Activated T-cell treated with anti-CD3 and anti-CD28 coated beads, Interleukin-2, amount 50 U/mL, for 72 hours (primary cell): Measurements from ENCODE around the gene C3orf18. TPM values are rescaled to one million over a fixed set of nuclear protein-coding genes. Genes with fewer than 3 reads are reported as not detected.

Experiments
- ATAC-seq, 2 donors: fragments of 150-1000 bp; cut with Tn5 transposase; replicated peaks in 1 of 2; 2 replicates each; pipeline ENCODE4 v1.10.0; 2021; ENCODE audit warnings: moderate library complexity in 2 of 2, mild to moderate bottlenecking in 1 of 2
- DNase-seq, 2 donors: peaks; one replicate each; pipeline ENCODE4 v3.0.0; 2021 to 2022; ENCODE audit warnings: mixed read lengths in 1 of 2
- H3K27ac Mint-ChIP-seq: one replicate; pipeline ENCODE4 v1.8.0; 2022; ENCODE audit warnings: mild to moderate bottlenecking, moderate library complexity, mixed read lengths
- H3K27me3 Mint-ChIP-seq: one replicate; pipeline ENCODE4 v1.8.0; 2022; ENCODE audit warnings: low read depth, mixed read lengths
- H3K36me3 Mint-ChIP-seq, 2 donors: one replicate each; pipeline ENCODE4 v1.8.0; 2022; ENCODE audit warnings: mixed read lengths in 2 of 2, mild to moderate bottlenecking in 1 of 2; ENCODE audit not compliant: insufficient read depth in 2 of 2
- H3K4me1 Mint-ChIP-seq: one replicate; pipeline ENCODE4 v1.8.0; 2022; ENCODE audit warnings: low read depth, mixed read lengths
- H3K4me3 Mint-ChIP-seq, 2 donors: one replicate each; pipeline ENCODE4 v1.8.0; 2022; ENCODE audit warnings: mild to moderate bottlenecking in 2 of 2, mixed read lengths in 2 of 2, moderate library complexity in 2 of 2
- H3K9me3 Mint-ChIP-seq, 2 donors: one replicate each; pipeline ENCODE4 v1.8.0; 2022; ENCODE audit warnings: mixed read lengths in 2 of 2
- total RNA-seq, 2 donors: library from RNA; stranded (reverse); gene quantifications; one replicate each; pipeline ENCODE4 v1.2.3, GENCODE V29; 2022

The C3orf18 gene
- total RNA-seq = 10 to 100 TPM; 22.7 to 32.5 TPM

DNA sequence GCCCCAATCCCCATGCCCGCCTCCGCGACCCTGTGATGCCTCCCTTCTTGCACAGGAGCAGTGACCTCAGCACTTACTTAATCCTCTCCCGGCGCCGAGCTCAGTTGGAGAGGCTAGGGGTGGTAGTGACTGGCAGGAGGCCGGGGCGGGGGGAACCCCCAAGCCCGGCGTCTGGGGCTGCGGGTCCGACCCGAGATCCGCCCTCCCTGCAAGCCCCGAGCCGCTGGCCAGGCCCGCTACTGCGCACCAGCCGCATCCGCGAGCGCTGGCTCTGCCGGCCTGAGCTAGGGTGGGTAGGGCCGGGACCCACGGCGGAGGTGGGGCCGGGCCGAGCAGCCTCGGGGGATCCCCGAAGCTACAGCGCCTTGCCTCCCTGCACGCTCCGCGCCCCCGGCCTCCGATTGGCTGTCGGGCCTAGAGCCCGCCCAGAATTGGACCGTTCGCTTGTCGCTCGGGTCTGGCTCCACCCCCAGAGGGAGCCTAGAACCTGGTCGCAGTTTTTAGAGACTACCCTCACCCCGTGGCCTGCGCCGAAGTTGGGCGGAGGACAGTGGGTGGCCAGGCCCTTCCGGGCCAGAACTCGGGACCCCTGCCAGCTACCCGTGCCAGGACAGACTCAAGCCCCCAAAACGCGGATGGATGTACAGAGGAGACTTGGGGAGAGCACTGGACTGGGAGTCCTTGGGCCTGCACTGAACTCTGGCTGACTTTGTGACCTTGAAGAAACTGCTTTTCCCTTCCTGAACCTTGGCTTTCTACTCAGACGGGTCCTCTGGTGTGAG, at the start of gene C3orf18:
Gene C3orf18, minus strand, starts transcription at position 362 of the 782 bp plus-strand sequence. CDS start 2,048 bp downstream, outside the sequence.
- DNase-seq = peak; percentile 97 to 98
- peak; percentile 76 for ATAC-seq
- Mint-ChIP-seq H3K27ac (peak within 1 kb of the TSS; percentile 97), H3K27me3 (no peaks in the 10 kb centered on the region), H3K36me3 (peaks cover 3 to 6% of the 10 kb centered on the region in 2 donors), H3K9me3 (no peaks in the 10 kb centered on the region), H3K4me3 (peak within 1 kb of the TSS; percentile 95 to 96), H3K4me1 (peaks cover 65% of the 10 kb centered on the region)

DNA sequence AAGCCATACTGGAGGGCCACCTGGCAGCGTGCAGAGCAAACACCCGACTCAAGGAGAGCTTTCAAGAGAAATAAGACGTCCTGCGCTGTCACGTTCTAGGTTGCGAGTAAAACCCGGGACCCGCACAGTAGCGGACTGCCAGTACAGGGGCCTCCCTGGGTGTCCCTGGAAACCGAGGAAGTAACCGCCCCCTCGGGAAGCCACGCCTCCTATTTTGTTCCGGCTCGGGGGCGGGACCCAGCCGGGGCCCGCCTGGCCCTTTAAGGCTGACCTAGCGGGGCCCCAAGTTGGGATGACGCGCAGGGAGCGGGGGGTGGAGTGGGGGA, 49.2 kb upstream of the C3orf18 start:
- ATAC-seq (peak; percentile 58 to 62), DNase-seq (peak; percentile 96 to 98)
- Mint-ChIP-seq H3K36me3 (peaks cover 14 to 24% of the 10 kb centered on the region in 2 donors), H3K27me3 (no peaks in the 10 kb centered on the region), H3K27ac (peak overlapping the region; percentile 93), H3K4me1 (peaks cover 65% of the 10 kb centered on the region), H3K4me3 (peak overlapping the region; percentile 97 to 100), H3K9me3 (no peaks in the 10 kb centered on the region)

DNA sequence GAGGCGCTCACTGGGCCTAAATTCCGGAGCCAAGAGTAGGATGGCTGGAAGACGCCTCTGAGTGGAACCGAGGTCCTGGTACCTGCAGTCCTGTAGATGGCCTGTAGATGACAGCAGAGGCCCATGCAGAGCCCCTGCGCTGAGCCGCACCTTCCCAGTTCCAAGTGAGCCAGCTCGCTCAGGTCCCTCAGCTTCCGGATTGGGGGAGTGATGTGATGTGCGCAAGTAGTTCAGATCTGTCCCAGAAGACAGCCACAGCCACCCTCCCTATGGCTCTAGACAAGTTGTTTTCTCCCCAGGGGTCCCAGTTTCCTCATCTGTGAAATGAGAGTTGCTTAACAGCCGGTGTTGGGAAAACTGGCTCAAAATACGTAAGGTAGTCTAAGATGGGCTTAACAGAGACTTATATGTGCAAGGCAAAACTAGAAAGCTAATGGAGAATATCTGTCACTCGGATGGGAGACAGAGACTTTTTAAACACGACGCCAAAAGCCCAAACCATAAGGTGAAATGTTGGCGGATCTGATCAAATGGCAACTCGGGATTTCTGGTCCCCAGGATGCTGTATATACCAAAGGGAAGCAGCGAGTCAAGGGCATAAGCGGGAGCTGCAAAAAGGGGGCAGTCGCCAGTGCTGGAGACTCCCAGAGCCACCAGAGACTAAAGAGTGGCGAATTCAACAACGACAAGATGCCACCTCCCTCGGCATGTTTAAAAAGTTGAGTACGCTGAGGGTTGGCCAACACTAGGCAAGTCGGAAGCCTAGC, 48.6 kb upstream of the C3orf18 start:
- peak; percentile 24 to 27 for ATAC-seq
- Mint-ChIP-seq H3K9me3 (no peaks in the 10 kb centered on the region), H3K36me3 (peaks cover 14 to 24% of the 10 kb centered on the region in 2 donors), H3K27ac (peak overlapping the region; percentile 93), H3K4me3 (peak overlapping the region; percentile 97 to 100), H3K27me3 (no peaks in the 10 kb centered on the region), H3K4me1 (peaks cover 65% of the 10 kb centered on the region)
- DNase-seq = peak; percentile 82 to 86

DNA sequence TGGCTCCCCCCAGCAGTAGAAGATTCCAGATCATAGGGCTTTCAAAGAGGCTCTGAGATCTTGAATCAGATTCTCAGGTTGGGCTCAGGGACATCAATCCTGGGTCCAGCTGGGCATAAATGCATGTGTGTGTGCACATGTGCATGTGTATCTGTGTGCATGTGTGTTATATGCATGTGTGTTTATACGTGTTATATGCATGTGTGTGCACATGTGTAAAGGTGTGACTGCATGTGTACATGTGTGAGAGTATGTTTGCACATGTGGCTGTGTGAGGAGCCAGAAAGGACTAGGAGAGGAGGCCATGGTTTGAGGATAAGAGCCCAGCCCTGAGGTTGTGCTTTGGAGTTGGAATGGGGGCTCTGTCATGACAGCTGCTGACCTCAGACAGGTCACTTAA, 47.6 kb upstream of the C3orf18 start:
- H3K36me3 Mint-ChIP-seq = peaks cover 24 to 33% of the 10 kb centered on the region in 2 donors
- no peak for ATAC-seq

DNA sequence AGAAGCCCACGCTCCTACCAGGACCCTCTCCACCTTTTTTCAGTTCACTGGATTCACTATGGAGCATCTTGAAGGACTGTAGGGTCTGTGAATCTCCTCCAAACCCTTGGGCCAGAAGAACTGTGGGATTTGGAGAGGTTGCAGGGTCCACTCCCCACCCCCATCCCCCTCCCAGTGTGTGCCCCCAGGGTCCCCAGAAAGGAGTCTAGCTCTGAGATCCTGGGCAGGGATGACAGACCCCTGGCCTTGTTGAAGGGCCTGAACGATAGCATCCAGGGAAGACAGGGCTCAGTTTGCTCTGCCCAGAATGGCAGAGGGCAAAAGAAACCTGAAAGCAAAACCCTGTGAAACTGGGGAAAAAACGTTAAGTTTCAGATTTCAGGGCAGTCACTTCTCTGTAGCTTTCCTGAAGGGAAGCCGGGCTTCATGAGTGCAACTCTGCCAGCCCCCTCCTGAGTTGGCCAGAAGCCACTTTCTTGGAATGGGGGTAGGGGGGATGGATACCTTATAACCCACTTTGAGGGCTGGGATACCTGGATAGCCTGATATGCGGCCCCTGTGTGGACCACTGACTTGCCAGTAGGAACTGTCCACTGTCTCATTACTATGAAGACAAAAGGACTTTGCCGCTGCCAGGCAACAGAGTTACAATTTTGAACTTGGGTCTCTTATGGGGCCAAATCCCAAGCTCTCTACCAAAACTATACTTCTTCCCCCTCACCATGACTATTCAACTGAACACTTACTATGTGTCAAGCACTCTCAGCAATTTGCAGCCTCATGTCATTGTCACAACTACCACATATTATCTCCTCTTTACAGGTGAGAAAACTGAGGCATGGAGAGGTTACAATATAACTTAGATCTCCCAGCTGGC, 45.7 kb upstream of the C3orf18 start:
- H3K4me3 Mint-ChIP-seq = peak overlapping the region; percentile 92 to 100
- DNase-seq = no peak
- H3K27ac Mint-ChIP-seq = peak overlapping the region; percentile 96
- no peaks in the 10 kb centered on the region for H3K27me3 Mint-ChIP-seq
- H3K9me3 Mint-ChIP-seq = no peaks in the 10 kb centered on the region
- H3K36me3 Mint-ChIP-seq = peaks cover 43 to 48% of the 10 kb centered on the region in 2 donors
- no peak for ATAC-seq
- peaks cover 39% of the 10 kb centered on the region for H3K4me1 Mint-ChIP-seq

More for the DNA sequence above, 47.6 kb upstream of the C3orf18 start:
- peaks cover 55% of the 10 kb centered on the region for H3K4me1 Mint-ChIP-seq
- H3K9me3 Mint-ChIP-seq = no peaks in the 10 kb centered on the region
- no peaks in the 10 kb centered on the region for H3K27me3 Mint-ChIP-seq
- peak overlapping the region; percentile 97 to 100 for H3K4me3 Mint-ChIP-seq
- peak overlapping the region; percentile 31 for H3K27ac Mint-ChIP-seq
- DNase-seq = no peak

DNA sequence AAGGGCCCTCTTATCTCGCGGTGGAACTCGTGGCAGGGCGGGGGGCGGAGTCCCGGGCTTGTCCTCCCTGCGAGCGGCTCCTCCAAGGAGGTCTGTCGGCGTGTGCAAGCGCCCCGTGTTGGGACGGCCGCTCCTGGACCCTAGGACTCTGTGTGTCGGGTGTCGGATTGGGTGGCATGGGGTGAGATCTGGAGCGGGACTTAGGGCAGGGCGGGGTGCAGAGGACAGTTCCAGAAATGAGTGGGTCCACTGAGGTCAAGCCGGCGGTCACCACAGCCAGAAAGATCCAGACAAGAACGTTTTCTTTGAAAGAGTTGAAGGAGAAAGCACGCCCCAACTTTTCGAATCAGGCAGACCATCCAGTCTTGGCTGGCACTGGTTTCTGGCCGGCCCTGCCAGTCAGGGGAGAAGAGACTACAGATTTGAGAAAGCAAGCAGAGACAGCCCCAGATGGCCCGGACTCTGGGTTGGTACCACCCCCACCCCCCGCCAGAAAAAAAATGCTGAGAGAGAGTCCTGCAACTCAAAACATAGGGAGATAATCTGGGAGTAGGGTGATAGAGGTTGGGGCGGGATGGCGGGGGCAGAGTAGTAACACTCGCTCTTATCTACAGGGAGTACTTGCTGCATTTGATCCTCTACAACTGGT, 44.8 kb upstream of the C3orf18 start:
- ATAC-seq (no peak), DNase-seq (no peak)
- no peaks in the 10 kb centered on the region for H3K9me3 Mint-ChIP-seq
- H3K4me1 Mint-ChIP-seq = peaks cover 36% of the 10 kb centered on the region
- H3K27me3 Mint-ChIP-seq = no peaks in the 10 kb centered on the region
- H3K36me3 Mint-ChIP-seq = peaks cover 50 to 56% of the 10 kb centered on the region in 2 donors
- H3K4me3 Mint-ChIP-seq = peak overlapping the region; percentile 92 to 100
- H3K27ac Mint-ChIP-seq = peak overlapping the region; percentile 96

DNA sequence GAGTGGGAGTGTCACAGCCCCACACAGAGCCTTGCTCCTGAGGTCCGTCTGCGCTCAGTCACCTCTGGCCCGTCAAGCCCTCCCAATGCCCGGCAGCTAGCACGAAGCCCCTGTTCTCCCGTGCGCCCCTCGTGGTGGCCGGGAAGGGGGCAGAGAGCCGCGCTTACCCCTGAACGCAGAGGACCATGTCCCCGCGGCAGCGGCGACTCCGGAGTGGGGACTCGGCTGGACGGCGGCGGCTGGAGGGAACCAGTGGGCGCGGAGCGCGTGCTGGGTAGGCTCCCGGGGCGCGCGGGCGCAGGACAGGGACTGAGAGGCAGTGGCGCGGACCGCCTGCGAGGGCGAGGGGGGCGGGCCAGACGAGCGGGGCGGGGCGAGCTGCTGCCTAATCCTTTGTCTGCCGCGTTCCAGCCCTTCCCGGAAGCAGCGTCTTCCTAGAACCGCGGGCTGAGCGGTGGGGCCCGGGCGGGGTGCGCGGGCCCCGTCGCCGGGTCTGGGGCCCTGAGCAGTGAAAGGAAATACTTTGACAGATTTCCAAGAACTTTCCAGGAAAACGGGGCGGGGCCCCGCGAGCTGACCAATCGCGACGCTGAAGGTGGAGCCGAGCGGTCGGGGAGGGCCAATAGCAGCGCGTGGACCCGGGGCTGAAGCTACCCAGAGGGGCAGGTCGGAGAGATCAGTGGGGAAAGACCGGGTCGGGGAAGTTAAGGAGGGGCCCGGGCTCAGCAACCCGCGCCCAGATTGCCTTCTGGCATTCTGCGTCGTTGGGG, 44.1 kb upstream of the C3orf18 start, which contains the start of gene CISH:
Gene CISH, minus strand, starts transcription at position 311 of the 770 bp plus-strand sequence. Its CDS starts 124 bp downstream, at position 187.
- DNase-seq = peak; percentile 98 to 99
- Mint-ChIP-seq H3K4me3 (peak within 1 kb of the TSS; percentile 92 to 100), H3K36me3 (peaks cover 53 to 63% of the 10 kb centered on the region in 2 donors), H3K27me3 (no peaks in the 10 kb centered on the region), H3K27ac (peak within 1 kb of the TSS; percentile 99), H3K9me3 (no peaks in the 10 kb centered on the region), H3K4me1 (peaks cover 36% of the 10 kb centered on the region)
- peak; percentile 76 to 78 for ATAC-seq

DNA sequence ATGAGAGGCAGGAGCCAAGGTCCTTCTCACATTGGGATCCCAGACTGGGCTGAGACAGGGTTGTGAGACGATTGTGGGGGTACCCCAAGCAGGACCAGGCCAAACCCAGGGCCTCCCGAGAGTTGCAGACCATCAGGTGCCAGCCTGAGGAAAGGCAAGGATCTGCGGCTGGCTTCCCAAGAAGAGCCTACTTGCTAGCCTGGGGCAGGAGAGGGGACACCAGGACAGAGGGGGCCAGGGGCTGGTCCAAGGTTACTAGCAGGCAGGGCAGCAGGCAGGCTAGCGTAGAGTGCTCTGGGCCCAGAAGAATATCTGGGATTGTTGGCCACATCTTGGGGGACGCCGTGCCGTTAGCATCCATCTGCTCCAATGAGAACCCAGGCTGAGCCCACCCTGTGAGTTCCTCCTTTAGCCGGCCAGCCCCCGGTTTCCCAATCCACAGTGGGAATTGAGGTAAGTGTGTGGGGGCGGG, 43.5 kb upstream of the C3orf18 start:
- Mint-ChIP-seq H3K4me3 (peak overlapping the region; percentile 92 to 100), H3K4me1 (peaks cover 32% of the 10 kb centered on the region), H3K9me3 (no peaks in the 10 kb centered on the region), H3K36me3 (peaks cover 57 to 69% of the 10 kb centered on the region in 2 donors), H3K27ac (peak overlapping the region; percentile 99), H3K27me3 (no peaks in the 10 kb centered on the region)
- no peak for DNase-seq
- ATAC-seq = no peak

DNA sequence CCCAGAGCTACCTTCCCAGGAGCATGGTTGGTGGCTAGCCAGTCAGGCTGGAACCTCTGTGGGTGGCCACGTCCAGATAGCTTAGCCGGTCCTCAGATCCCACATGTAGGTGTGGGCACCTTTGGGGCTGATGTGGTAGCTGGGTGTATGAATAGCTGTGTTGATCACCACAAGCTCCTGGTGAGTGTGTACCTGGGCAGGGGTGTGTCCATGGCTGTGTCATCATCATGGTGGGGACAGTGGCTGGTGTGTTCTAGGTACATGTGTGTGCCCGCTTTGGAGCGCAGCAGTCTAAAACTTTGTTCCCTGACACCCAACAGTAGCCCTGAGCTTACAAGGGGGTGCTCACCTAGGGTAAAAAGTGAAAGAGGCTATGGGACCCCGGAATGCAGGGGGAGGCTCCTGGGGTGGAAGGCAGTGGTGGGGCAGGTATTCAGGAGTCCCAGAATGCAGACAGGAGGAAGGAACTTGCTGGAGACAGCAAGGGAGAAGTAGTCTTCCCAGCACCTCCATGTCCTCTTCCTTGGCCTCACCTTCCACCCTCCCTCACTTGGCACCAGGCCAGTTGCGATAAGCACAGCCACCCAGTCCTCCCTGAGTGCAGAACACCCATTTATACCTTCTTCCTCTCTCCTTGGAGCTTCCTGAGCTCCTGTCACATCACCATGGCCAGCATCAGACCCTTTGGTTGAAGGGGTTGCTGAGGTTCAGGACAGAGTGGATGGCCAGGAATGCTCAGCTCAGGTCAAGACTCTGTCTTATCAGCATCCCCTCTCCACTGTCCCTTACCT, 42.8 kb upstream of the C3orf18 start:
- Mint-ChIP-seq H3K27me3 (no peaks in the 10 kb centered on the region), H3K4me3 (peak overlapping the region; percentile 92 to 100), H3K36me3 (peaks cover 61 to 72% of the 10 kb centered on the region in 2 donors), H3K4me1 (peaks cover 32% of the 10 kb centered on the region), H3K27ac (peak overlapping the region; percentile 99), H3K9me3 (no peaks in the 10 kb centered on the region)
- DNase-seq (peak in 1 of 2 donors; percentile 49), ATAC-seq (no peak)

DNA sequence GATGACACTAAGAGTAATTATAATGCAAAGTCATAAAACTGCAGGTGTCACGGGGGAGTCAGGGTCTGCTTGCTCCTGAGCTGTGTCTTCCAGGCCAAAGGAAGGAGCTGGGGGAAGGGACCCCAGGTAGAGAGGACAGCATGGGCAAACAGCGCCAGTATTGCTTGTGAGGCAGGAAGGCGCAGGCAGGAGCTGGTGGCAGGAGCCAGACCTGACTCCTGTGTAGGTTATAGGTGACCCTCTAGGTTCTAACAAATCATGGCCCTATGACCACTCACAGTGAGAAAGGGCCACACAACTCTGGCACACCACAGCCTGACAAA, 42.2 kb upstream of the C3orf18 start:
- Mint-ChIP-seq H3K36me3 (peaks cover 61 to 76% of the 10 kb centered on the region in 2 donors), H3K4me3 (peak overlapping the region; percentile 92 to 100), H3K27ac (peak overlapping the region; percentile 99), H3K4me1 (peaks cover 32% of the 10 kb centered on the region), H3K9me3 (no peaks in the 10 kb centered on the region), H3K27me3 (no peaks in the 10 kb centered on the region)
- DNase-seq (no peak), ATAC-seq (no peak)
